ENCODE results near the gene BTNL9. TPM values are rescaled to one million over a fixed set of nuclear protein-coding genes. Genes with fewer than 3 reads are reported as not detected.

The BTNL9 gene
- total and polyA plus RNA-seq, 9 of the 15 experiments (the other 6 are each of a cell fraction or from before 2014, with no cell fraction given), result 3.7 to 86.7 (median 29.4) TPM

- peak overlapping the region; percentile 92 for H2AFZ ChIP-seq (ENCODE audit: low read depth, low read length)
- TF ChIP-seq DPF2 (IDR thresholded peaks at IDR 0.05) (peak; percentile 66), USF2 (CRISPR knock-in tag; IDR thresholded peaks at IDR 0.05) (peak; percentile 33; the same call in 1 of the 2 replicates), ZBTB33 (CRISPR knock-in tag; IDR thresholded peaks at IDR 0.05) (peak; percentile 24; the same call in 1 of the 2 replicates), PRDM10 (IDR thresholded peaks at IDR 0.05; ENCODE audit: partially characterized antibody) (peak; percentile 45), SP2 (IDR thresholded peaks at IDR 0.05; ENCODE audit: extremely low read depth, low read depth, low read length, poor library complexity, severe bottlenecking) (no peak), CREBBP (IDR thresholded peaks at IDR 0.05; ENCODE audit: low read depth, low read length) (no peak), ETV1 (tag; conservative IDR thresholded peaks at IDR 0.05; ENCODE audit: low read depth) (peak; percentile 28; the same call in 1 of the 2 replicates), THRB (CRISPR knock-in tag; conservative IDR thresholded peaks at IDR 0.05) (0 out of 2 replicates have a peak, but pooled peaks have one; percentile 8), POLR2AphosphoS2 (IDR thresholded peaks at IDR 0.05; ENCODE audit: low read length) (peak; percentile 88; the same call in 1 of the 2 replicates), ETV5 (CRISPR knock-in tag; IDR thresholded peaks at IDR 0.05; ENCODE audit: low read depth) (peak; percentile 90), CBX1 (IDR thresholded peaks at IDR 0.05; ENCODE audit: low read depth) (peak; percentile 96), ATF1 (CRISPR knock-in tag; IDR thresholded peaks at IDR 0.05) (no peak), ATF1 (tag; IDR thresholded peaks at IDR 0.05) (peak; percentile 74)
These were observed 11.8 kb upstream of the BTNL9 start for GRCh38 chr5:181028032-181028819.

More at GRCh38 chr5:181028032-181028819, 11.8 kb upstream of the BTNL9 start:
- peak overlapping the region; percentile 89 for H3K4me2 ChIP-seq (ENCODE audit: insufficient read depth, low read length)
- H3K4me1 ChIP-seq (replicated peaks in 1 of 2; ENCODE audit: control insufficient read depth in 2 of 2, insufficient read depth in 2 of 2, low read length in 2 of 2), result peaks cover 8 to 9% of the 10 kb centered on the region in 2 experiments; a peak in 4 of 5 replicates
- no peaks in the 10 kb centered on the region for H3K27me3 ChIP-seq (ENCODE audit: control insufficient read depth in 2 of 2, insufficient read depth in 2 of 2, low read length in 2 of 2)
- DNase-seq (ENCODE audit: extremely low read depth in 1 of 4, low spot score in 3 of 4), result peak; percentile 80 to 97 (median 84)
- intact Hi-C loops (cut with micrococcal nuclease) (loop anchor here (2.0 to 10.0 kb wide), 3 partner anchors 25 to 223 kb away; partner anchors contain the start of gene MGAT1), in situ Hi-C loops (cut with MboI) (no loop called here)
- H3K27ac ChIP-seq (ENCODE audit: extremely low read depth, low read depth, low read length), result peak overlapping the region; percentile 84
- ChIA-PET CTCF (ENCODE audit: low intra/inter-chr PET ratio) (no interaction called here), POLR2A (interaction anchor here (0.6 to 1.7 kb wide), 9 partner anchors 9 to 179 kb away, joined by 3 to 10 read pairs (median 4); partner anchors contain the start of gene BTNL9)
- H3K4me3 ChIP-seq, result peak overlapping the region; percentile 48
- no peaks in the 10 kb centered on the region for H4K20me1 ChIP-seq (replicated peaks; ENCODE audit: control insufficient read depth, insufficient read depth, low read length)
- H3K9me3 ChIP-seq (replicated peaks; ENCODE audit: control insufficient read depth, insufficient read depth, low read depth, low read length), result no peaks in the 10 kb centered on the region
- no peaks in the 10 kb centered on the region for H3K9me1 ChIP-seq (ENCODE audit: control insufficient read depth, insufficient read depth, low read length)
- H3K79me2 ChIP-seq (ENCODE audit: control insufficient read depth, insufficient read depth, low read length), result peaks cover 22% of the 10 kb centered on the region
- WGBS (ENCODE audit: insufficient coverage, low coverage, missing lambda C conversion rate), result 13% methylated on average over 26 of the region's 26 CpGs
- BruUV-seq (replicated peaks), result TSS peak; percentile 84
- peak; percentile 98 for FAIRE-seq
- no peaks in the 10 kb centered on the region for H3K36me3 ChIP-seq (ENCODE audit: control insufficient read depth, insufficient read depth, low read length)
- H3K9ac ChIP-seq (ENCODE audit: insufficient read depth in 1 of 2, low read depth in 2 of 2, low read length in 2 of 2), result peak overlapping the region; percentile 78 to 87
- peak; percentile 93 for ATAC-seq
